Endothelial cell of umbilical vein (primary cell): ENCODE measurements around the gene USP6NL. TPM values are rescaled to one million over a fixed set of nuclear protein-coding genes. Genes with fewer than 3 reads are reported as not detected.

ENCODE experiments used
- BruUV-seq: library from RNA; stranded (reverse); fragments of 400-500 nt; replicated peaks from 2 replicates; lab custom pipeline; 2021; lab: Mats Ljungman, UMichigan
- CTCF ChIA-PET: fragments of 300-600, 350-600 bp; sonication (Branson Sonifier 250); formaldehyde crosslinking; loops from one replicate; lab custom pipeline; 2021; ENCODE audit warnings: antibody characterized with exemption, inconsistent platforms; lab: Charles Lee
- POLR2A ChIA-PET: fragments of 300-600, 350-600 bp; sonication (Branson Sonifier 250); formaldehyde crosslinking; loops from one replicate; lab custom pipeline; 2021; ENCODE audit warnings: antibody characterized with exemption, inconsistent platforms; lab: Charles Lee
- DNase-seq: peaks from one replicate; pipeline ENCODE4 v3.0.0-alpha.2; 2011; ENCODE audit warnings: low read depth, low spot score
- FAIRE-seq: peaks from 2 replicates; lab custom pipeline; 2011; peaks lifted over from hg19 to GRCh38; lab: Jason Lieb, UNC
- H2AFZ ChIP-seq: 2 replicates; pipeline ENCODE4 v1.6.0; 2012; ENCODE audit warnings: low read depth, low read length, control low read depth, inconsistent platforms
- H3K27ac ChIP-seq: 2 replicates; pipeline ENCODE4 v1.5.1; 2011; ENCODE audit warnings: low read depth, mild to moderate bottlenecking, control low read depth, low read length, moderate library complexity; ENCODE audit not compliant: insufficient read depth
- H3K27me3 ChIP-seq, 2 experiments: 2 replicates each; pipeline versions ENCODE4 v1.6.0 to v1.6.1; 2011; ENCODE audit warnings: low read length in 2 of 2, mixed read lengths in 1 of 2; ENCODE audit not compliant: control insufficient read depth in 2 of 2, insufficient read depth in 2 of 2
- H3K36me3 ChIP-seq, 2 experiments: 2 replicates in 1 of 2; 3 replicates in 1 of 2; pipeline ENCODE4 v1.5.1; 2011; ENCODE audit warnings: low read length in 2 of 2, mild to moderate bottlenecking in 1 of 2, moderate library complexity in 1 of 2; ENCODE audit not compliant: control insufficient read depth in 2 of 2, insufficient read depth in 2 of 2; ENCODE audit errors: extremely low read depth in 1 of 2
- H3K4me1 ChIP-seq: 3 replicates; pipeline ENCODE4 v1.5.1; 2011; ENCODE audit warnings: mild to moderate bottlenecking, low read length; ENCODE audit not compliant: control insufficient read depth, insufficient read depth; ENCODE audit errors: extremely low read depth
- H3K4me2 ChIP-seq: 2 replicates; pipeline ENCODE4 v1.6.1; 2011; ENCODE audit warnings: low read length, control low read depth, mixed read lengths; ENCODE audit not compliant: insufficient read depth
- H3K4me3 ChIP-seq, 3 experiments: fragments of 200-600 bp in 1 of 3; sonication (generic), shearing (Covaris generic) in 1 of 3; replicated peaks in 1 of 3; 2 replicates each; pipeline ENCODE4 v1.5.1; 2011 to 2016; ENCODE audit warnings: control low read depth in 3 of 3, low read length in 3 of 3, mild to moderate bottlenecking in 2 of 3, inconsistent platforms in 1 of 3, low read depth in 1 of 3, moderate library complexity in 1 of 3; ENCODE audit not compliant: insufficient read depth in 1 of 3
- H3K79me2 ChIP-seq: 2 replicates; pipeline ENCODE4 v1.6.0; 2012; ENCODE audit warnings: low read length, inconsistent platforms; ENCODE audit not compliant: control insufficient read depth, insufficient read depth
- H3K9ac ChIP-seq: replicated peaks from 2 replicates; pipeline ENCODE3; 2011; ENCODE audit warnings: low read length, control low read depth; ENCODE audit not compliant: insufficient read depth; ENCODE audit errors: extremely low read depth
- H3K9me1 ChIP-seq: replicated peaks from 3 replicates; pipeline ENCODE4 v1.6.0; 2011; ENCODE audit warnings: mild to moderate bottlenecking, low read length; ENCODE audit not compliant: control insufficient read depth, insufficient read depth; ENCODE audit errors: extremely low read depth
- H3K9me3 ChIP-seq: replicated peaks from 2 replicates; pipeline ENCODE4 v1.5.1; 2012; ENCODE audit warnings: low read length, inconsistent platforms; ENCODE audit not compliant: control insufficient read depth, insufficient read depth
- H4K20me1 ChIP-seq: replicated peaks from 2 replicates; pipeline ENCODE3; 2011; ENCODE audit warnings: mild to moderate bottlenecking, low read length; ENCODE audit not compliant: control insufficient read depth, insufficient read depth; ENCODE audit errors: extremely low read depth
- JUN ChIP-seq: IDR thresholded peaks from 2 replicates; pipeline ENCODE4 v1.6.1; 2011; ENCODE audit warnings: borderline replicate concordance, low read depth; ENCODE audit not compliant: insufficient read length, insufficient read depth
- MAX ChIP-seq: IDR thresholded peaks from 2 replicates; pipeline ENCODE4 v1.6.1; 2011; ENCODE audit not compliant: insufficient read depth, insufficient read length
- POLR2AphosphoS5 ChIP-seq: IDR thresholded peaks from 2 replicates; pipeline ENCODE4 v1.6.1; 2012; ENCODE audit warnings: low read depth, mild to moderate bottlenecking, control low read depth, low read length, moderate library complexity; ENCODE audit not compliant: insufficient read depth
- dilution Hi-C: fragments of 300-500 bp; cut with MboI; formaldehyde crosslinking; loops from one replicate; pipeline ENCODE4 v1.15.0; 2019; ENCODE audit warnings: low sequenced_read_pairs; ENCODE audit not compliant: extremely low pct_ligation_motif_present
- intact Hi-C: fragments of 100-400 bp; cut with micrococcal nuclease; formaldehyde crosslinking; loops from one replicate; pipeline ENCODE4 v1.10.0; 2022
- polyA plus RNA-seq, 4 experiments: library from polyadenylated mRNA; depleted of rRNA in 3 of 4; stranded (reverse) in 3 of 4; unstranded in 1 of 4; fragments of >200 nt; gene quantifications; 2 replicates each; pipeline versions ENCODE4 v1.2.1 to v1.2.3, GENCODE V29; 2011 to 2012; ENCODE audit warnings: missing spikeins in 1 of 4
- total RNA-seq: library from RNA; stranded (reverse); gene quantifications from 2 replicates; pipeline ENCODE4 v1.2.3, GENCODE V29; 2021

Gene USP6NL
- total and polyA plus RNA-seq, 2 donors (not counting 3 experiments of a cell fraction or from before 2014, with no cell fraction given) = 13.5 to 29.2 TPM

GRCh38 chr10:11646450-11646849 lies 35.0 kb upstream of the USP6NL start:
- no peaks in the 10 kb centered on the region for H3K9me1 ChIP-seq
- POLR2A ChIA-PET = no interaction called here
- BruUV-seq = no TSS peak
- dilution Hi-C loops (no loop called here), intact Hi-C loops (no loop called here)
- no peaks in the 10 kb centered on the region for H3K9me3 ChIP-seq
- DNase-seq = no peak
- CTCF ChIA-PET = interaction anchor here (0.8 to 1.6 kb wide), 3 partner anchors 10 to 137 kb away, joined by 3 to 5 read pairs (median 3); no protein-coding TSS in a partner anchor
- no peaks in the 10 kb centered on the region for H4K20me1 ChIP-seq
- no peak overlapping the region for H2AFZ ChIP-seq
- no peak overlapping the region for H3K4me3 ChIP-seq
- H3K9ac ChIP-seq = no peak overlapping the region
- H3K27ac ChIP-seq = no peak overlapping the region
- H3K4me1 ChIP-seq = peaks cover 25% of the 10 kb centered on the region
- FAIRE-seq = no peak
- no peak for TF ChIP-seq JUN
- H3K36me3 ChIP-seq = no peaks in the 10 kb centered on the region
- H3K4me2 ChIP-seq = no peak overlapping the region
- no peaks in the 10 kb centered on the region for H3K27me3 ChIP-seq
- H3K79me2 ChIP-seq = no peaks in the 10 kb centered on the region

- H3K9me3 ChIP-seq = no peaks in the 10 kb centered on the region
- intact Hi-C loops = no loop called here
- H3K27me3 ChIP-seq = peaks cover 0 to 3% of the 10 kb centered on the region in 2 experiments
- FAIRE-seq (no peak), DNase-seq (no peak)
- BruUV-seq = no TSS peak
- H3K4me1 ChIP-seq = peaks cover 9% of the 10 kb centered on the region
- H3K79me2 ChIP-seq = no peaks in the 10 kb centered on the region
- no peaks in the 10 kb centered on the region for H3K9me1 ChIP-seq
- dilution Hi-C loops = no loop called here
- no peaks in the 10 kb centered on the region for H3K36me3 ChIP-seq
- ChIA-PET POLR2A (no interaction called here), CTCF (no interaction called here)
- no peak overlapping the region for H3K27ac ChIP-seq
- H2AFZ ChIP-seq = no peak overlapping the region
- H3K9ac ChIP-seq = no peak overlapping the region
- H4K20me1 ChIP-seq = no peaks in the 10 kb centered on the region
- no peak overlapping the region for H3K4me3 ChIP-seq
- no peak for TF ChIP-seq POLR2AphosphoS5
- no peak for TF ChIP-seq MAX
- TF ChIP-seq JUN = no peak
- no peak overlapping the region for H3K4me2 ChIP-seq
These were observed 31.6 kb upstream of the USP6NL start for GRCh38 chr10:11643039-11643438.
